Liver (tissue), 3 donors: Measurements from ENCODE around the gene ZDHHC22.

Experiments
- EGR1 ChIP-seq, 2 donors: IDR thresholded peaks; 2 replicates each; pipeline ENCODE4 v1.6.1; 2016 to 2018; ENCODE audit warnings: antibody characterized with exemption in 2 of 2, low read depth in 2 of 2
- FOXA1 ChIP-seq: IDR thresholded peaks from 2 replicates; pipeline ENCODE4 v1.6.1; 2016; ENCODE audit warnings: antibody characterized with exemption
- GABPA ChIP-seq, 2 donors: IDR thresholded peaks in 1 of 2; conservative IDR thresholded peaks in 1 of 2; 2 replicates each; pipeline ENCODE4 v1.6.1; 2016; ENCODE audit warnings: antibody characterized with exemption in 2 of 2, mild to moderate bottlenecking in 1 of 2, moderate library complexity in 1 of 2
- JUND ChIP-seq, 2 donors: IDR thresholded peaks; 2 replicates each; pipeline ENCODE4 v1.6.1; 2016; ENCODE audit warnings: antibody characterized with exemption in 2 of 2
- RAD21 ChIP-seq, 2 donors: IDR thresholded peaks; 2 replicates each; pipeline ENCODE4 v1.6.1; 2016; ENCODE audit warnings: antibody characterized with exemption in 2 of 2, mild to moderate bottlenecking in 2 of 2
- RXRA ChIP-seq, 2 donors: IDR thresholded peaks; 2 replicates each; pipeline ENCODE4 v1.6.1; 2017 to 2018; ENCODE audit warnings: antibody characterized with exemption in 2 of 2, mild to moderate bottlenecking in 1 of 2
- TAF1 ChIP-seq: conservative IDR thresholded peaks from 2 replicates; pipeline ENCODE4 v1.6.1; 2016; ENCODE audit warnings: antibody characterized with exemption, mild to moderate bottlenecking
- YY1 ChIP-seq: IDR thresholded peaks from 2 replicates; pipeline ENCODE4 v1.6.1; 2016; ENCODE audit warnings: antibody characterized with exemption, mild to moderate bottlenecking
- TF ChIP-seq, protein P1 (sequence below): fragments of 150-350 bp; IDR thresholded peaks from 2 replicates; pipeline ENCODE4 v1.5.1; 2017; ENCODE audit warnings: improper control_type of control experiment, low read depth, low read length; ENCODE audit not compliant: missing input control
- TF ChIP-seq, protein P2 (sequence below): IDR thresholded peaks from 2 replicates; pipeline ENCODE4 v1.6.1; 2016; ENCODE audit warnings: antibody characterized with exemption
- TF ChIP-seq, protein P3 (sequence below): IDR thresholded peaks from 2 replicates; pipeline ENCODE4 v1.6.1; 2016; ENCODE audit warnings: antibody characterized with exemption, mild to moderate bottlenecking
- donor health status: healthy.
- donor health status: healthy.

DNA sequence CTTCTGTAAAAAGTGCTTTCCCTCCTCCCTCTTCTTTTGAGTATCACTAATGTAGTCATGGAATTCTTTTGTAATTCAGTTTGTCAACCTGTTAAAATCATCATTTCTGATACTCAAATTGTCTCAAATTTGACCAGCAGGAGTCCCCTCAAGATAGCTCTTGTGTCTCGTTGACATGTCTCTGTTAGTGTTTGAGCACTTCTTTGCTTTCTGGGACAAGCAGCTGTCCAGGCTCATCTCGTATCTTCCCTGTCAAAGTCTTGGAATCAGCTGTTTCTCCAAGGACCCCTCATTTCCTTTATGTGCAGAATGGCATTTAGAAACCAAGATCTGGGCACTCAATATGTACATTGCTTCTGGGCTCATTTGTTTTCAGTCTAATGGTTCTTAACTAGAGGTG, 32.8 kb downstream of the ZDHHC22 start:
- TF ChIP-seq, protein P1, sequence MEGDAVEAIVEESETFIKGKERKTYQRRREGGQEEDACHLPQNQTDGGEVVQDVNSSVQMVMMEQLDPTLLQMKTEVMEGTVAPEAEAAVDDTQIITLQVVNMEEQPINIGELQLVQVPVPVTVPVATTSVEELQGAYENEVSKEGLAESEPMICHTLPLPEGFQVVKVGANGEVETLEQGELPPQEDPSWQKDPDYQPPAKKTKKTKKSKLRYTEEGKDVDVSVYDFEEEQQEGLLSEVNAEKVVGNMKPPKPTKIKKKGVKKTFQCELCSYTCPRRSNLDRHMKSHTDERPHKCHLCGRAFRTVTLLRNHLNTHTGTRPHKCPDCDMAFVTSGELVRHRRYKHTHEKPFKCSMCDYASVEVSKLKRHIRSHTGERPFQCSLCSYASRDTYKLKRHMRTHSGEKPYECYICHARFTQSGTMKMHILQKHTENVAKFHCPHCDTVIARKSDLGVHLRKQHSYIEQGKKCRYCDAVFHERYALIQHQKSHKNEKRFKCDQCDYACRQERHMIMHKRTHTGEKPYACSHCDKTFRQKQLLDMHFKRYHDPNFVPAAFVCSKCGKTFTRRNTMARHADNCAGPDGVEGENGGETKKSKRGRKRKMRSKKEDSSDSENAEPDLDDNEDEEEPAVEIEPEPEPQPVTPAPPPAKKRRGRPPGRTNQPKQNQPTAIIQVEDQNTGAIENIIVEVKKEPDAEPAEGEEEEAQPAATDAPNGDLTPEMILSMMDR = no peak
- TF ChIP-seq JUND (IDR thresholded peaks at IDR 0.05) = no peak
- TF ChIP-seq EGR1 (IDR thresholded peaks at IDR 0.05; ENCODE audit: low read depth in 2 of 2) = no peak
- no peak for TF ChIP-seq TAF1
- no peak for TF ChIP-seq YY1
- TF ChIP-seq, protein P2, sequence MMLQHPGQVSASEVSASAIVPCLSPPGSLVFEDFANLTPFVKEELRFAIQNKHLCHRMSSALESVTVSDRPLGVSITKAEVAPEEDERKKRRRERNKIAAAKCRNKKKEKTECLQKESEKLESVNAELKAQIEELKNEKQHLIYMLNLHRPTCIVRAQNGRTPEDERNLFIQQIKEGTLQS = no peak
- no peak for TF ChIP-seq GABPA (IDR thresholded peaks at IDR 0.05 in 1 of 2, conservative IDR thresholded peaks at IDR 0.05 in 1 of 2)
- TF ChIP-seq, protein P3, sequence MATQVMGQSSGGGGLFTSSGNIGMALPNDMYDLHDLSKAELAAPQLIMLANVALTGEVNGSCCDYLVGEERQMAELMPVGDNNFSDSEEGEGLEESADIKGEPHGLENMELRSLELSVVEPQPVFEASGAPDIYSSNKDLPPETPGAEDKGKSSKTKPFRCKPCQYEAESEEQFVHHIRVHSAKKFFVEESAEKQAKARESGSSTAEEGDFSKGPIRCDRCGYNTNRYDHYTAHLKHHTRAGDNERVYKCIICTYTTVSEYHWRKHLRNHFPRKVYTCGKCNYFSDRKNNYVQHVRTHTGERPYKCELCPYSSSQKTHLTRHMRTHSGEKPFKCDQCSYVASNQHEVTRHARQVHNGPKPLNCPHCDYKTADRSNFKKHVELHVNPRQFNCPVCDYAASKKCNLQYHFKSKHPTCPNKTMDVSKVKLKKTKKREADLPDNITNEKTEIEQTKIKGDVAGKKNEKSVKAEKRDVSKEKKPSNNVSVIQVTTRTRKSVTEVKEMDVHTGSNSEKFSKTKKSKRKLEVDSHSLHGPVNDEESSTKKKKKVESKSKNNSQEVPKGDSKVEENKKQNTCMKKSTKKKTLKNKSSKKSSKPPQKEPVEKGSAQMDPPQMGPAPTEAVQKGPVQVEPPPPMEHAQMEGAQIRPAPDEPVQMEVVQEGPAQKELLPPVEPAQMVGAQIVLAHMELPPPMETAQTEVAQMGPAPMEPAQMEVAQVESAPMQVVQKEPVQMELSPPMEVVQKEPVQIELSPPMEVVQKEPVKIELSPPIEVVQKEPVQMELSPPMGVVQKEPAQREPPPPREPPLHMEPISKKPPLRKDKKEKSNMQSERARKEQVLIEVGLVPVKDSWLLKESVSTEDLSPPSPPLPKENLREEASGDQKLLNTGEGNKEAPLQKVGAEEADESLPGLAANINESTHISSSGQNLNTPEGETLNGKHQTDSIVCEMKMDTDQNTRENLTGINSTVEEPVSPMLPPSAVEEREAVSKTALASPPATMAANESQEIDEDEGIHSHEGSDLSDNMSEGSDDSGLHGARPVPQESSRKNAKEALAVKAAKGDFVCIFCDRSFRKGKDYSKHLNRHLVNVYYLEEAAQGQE = no peak
- TF ChIP-seq RXRA (IDR thresholded peaks at IDR 0.05) = no peak
- no peak for TF ChIP-seq RAD21 (IDR thresholded peaks at IDR 0.05)
- TF ChIP-seq FOXA1 = no peak
